Measurements from ENCODE around the gene MYH14.

GRCh38 chr19:50334741-50335421 lies 131.5 kb downstream of the MYH14 start:
- TF ChIP-seq ZNF274 (IDR thresholded peaks at IDR 0.05; ENCODE audit: low read depth, low read length) (no peak), YY1 (IDR thresholded peaks at IDR 0.05; ENCODE audit: insufficient read depth, insufficient read length) (no peak), SUZ12 (IDR thresholded peaks at IDR 0.05; ENCODE audit: extremely low read depth, insufficient read depth, insufficient read length) (no peak)

Data from NT2/D1 (cell line).